ENCODE results near the gene PTTG1IP.

DNA sequence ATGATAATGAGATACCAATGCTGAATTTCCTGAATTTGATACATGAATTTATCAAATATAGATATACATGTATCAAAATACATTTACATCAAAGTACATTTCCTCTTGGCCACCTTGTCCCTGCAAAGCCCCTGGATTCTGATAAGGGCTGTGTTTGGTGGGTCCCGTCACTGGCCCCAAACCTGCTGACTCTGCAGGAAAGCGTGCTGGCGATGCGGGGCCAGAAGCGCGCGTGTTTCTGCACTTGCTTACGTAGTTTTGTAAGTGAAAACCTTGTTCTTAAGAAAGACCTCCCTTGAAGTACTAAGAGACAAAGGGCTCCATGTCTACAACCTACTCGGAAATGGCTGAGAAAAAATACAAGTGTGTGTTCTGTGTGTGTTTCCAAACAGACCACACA, 36.2 kb upstream of the PTTG1IP start:
- TF ChIP-seq, protein P1, sequence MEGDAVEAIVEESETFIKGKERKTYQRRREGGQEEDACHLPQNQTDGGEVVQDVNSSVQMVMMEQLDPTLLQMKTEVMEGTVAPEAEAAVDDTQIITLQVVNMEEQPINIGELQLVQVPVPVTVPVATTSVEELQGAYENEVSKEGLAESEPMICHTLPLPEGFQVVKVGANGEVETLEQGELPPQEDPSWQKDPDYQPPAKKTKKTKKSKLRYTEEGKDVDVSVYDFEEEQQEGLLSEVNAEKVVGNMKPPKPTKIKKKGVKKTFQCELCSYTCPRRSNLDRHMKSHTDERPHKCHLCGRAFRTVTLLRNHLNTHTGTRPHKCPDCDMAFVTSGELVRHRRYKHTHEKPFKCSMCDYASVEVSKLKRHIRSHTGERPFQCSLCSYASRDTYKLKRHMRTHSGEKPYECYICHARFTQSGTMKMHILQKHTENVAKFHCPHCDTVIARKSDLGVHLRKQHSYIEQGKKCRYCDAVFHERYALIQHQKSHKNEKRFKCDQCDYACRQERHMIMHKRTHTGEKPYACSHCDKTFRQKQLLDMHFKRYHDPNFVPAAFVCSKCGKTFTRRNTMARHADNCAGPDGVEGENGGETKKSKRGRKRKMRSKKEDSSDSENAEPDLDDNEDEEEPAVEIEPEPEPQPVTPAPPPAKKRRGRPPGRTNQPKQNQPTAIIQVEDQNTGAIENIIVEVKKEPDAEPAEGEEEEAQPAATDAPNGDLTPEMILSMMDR (conservative IDR thresholded peaks at IDR 0.05): no peak
- no peak for TF ChIP-seq ZFX (IDR thresholded peaks at IDR 0.05)

Measured in C4-2B (cell line).